ENCODE results near the gene KCND2. TPM values are rescaled to one million over a fixed set of nuclear protein-coding genes. Genes with fewer than 3 reads are reported as not detected.

KCND2 gene
- total RNA-seq, 1 donor from 2014 or later, result 0.61 TPM

DNA sequence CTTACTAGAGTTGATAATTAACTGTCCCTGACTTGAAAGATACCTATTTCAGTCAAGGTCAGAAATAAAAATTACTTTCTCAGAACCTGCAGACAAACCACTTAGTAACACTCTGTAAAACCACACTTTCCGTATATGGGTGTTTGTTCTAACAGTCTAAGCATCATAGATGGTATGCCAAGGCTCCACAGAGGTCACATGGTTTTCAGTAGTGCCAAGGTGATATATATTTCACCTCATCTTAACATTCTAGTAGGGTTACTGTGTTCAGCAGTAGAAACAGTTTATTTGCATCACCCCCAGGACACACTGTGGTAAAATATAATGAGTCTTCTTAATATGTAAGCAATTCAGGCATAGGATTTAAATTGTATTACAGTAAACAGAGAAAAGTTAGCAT is 61.5 kb downstream of the KCND2 start:
- Mint-ChIP-seq H3K9me3 (no peaks in the 10 kb centered on the region), H3K27ac (ENCODE audit: unreplicated experiment) (no peak overlapping the region), H3K4me3 (no peak overlapping the region), H3K36me3 (ENCODE audit: low read depth) (no peaks in the 10 kb centered on the region), H3K4me1 (no peaks in the 10 kb centered on the region), H3K27me3 (ENCODE audit: low read depth) (no peaks in the 10 kb centered on the region)
- TF ChIP-seq, protein P1, sequence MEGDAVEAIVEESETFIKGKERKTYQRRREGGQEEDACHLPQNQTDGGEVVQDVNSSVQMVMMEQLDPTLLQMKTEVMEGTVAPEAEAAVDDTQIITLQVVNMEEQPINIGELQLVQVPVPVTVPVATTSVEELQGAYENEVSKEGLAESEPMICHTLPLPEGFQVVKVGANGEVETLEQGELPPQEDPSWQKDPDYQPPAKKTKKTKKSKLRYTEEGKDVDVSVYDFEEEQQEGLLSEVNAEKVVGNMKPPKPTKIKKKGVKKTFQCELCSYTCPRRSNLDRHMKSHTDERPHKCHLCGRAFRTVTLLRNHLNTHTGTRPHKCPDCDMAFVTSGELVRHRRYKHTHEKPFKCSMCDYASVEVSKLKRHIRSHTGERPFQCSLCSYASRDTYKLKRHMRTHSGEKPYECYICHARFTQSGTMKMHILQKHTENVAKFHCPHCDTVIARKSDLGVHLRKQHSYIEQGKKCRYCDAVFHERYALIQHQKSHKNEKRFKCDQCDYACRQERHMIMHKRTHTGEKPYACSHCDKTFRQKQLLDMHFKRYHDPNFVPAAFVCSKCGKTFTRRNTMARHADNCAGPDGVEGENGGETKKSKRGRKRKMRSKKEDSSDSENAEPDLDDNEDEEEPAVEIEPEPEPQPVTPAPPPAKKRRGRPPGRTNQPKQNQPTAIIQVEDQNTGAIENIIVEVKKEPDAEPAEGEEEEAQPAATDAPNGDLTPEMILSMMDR (conservative IDR thresholded peaks at IDR 0.05), result no peak
- no peak for DNase-seq (ENCODE audit: low read depth, low spot score)

DNA sequence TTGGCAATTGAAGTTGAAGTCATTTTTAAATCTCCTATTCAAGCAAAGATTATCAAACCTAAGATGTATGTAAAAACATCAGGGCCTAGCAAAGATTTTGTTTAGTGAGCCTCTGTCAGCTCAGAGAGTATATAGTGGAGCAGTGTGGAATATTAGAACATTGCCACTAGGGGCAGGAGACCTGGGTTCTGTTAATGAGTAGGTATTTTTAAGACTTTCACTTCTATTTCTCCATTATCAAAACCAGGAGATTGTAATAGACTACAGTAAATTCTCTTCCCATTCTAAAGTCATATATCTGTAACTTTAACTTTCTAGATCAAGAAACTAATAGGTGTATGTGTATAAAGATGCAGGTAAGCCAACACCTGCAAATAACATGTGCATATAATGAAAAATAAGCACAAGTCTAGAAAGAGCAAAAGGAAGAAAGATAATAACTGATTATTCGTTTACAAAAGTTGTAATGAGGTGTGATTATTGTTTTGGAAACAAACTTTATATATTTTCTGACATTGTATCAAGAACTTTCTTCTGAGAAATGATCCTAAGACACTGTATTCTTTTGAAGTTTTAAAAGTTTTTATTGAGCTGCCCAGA is 64.4 kb downstream of the KCND2 start:
- TF ChIP-seq, protein P1 (conservative IDR thresholded peaks at IDR 0.05), result peak; percentile 74
- no peaks in the 10 kb centered on the region for H3K27me3 Mint-ChIP-seq (ENCODE audit: low read depth)
- H3K4me3 Mint-ChIP-seq, result no peak overlapping the region
- no peak overlapping the region for H3K27ac Mint-ChIP-seq (ENCODE audit: unreplicated experiment)
- H3K4me1 Mint-ChIP-seq, result no peaks in the 10 kb centered on the region
- H3K9me3 Mint-ChIP-seq, result no peaks in the 10 kb centered on the region
- H3K36me3 Mint-ChIP-seq (ENCODE audit: low read depth), result no peaks in the 10 kb centered on the region
- DNase-seq (ENCODE audit: low read depth, low spot score), result no peak

- Mint-ChIP-seq H3K36me3 (ENCODE audit: low read depth) (no peaks in the 10 kb centered on the region), H3K27ac (ENCODE audit: unreplicated experiment) (no peak overlapping the region), H3K27me3 (ENCODE audit: low read depth) (no peaks in the 10 kb centered on the region)
Observed at GRCh38 chr7:120344276-120344675, 71.3 kb downstream of the KCND2 start.

GRCh38 chr7:120353171-120353570 is 80.2 kb downstream of the KCND2 start:
- Mint-ChIP-seq H3K27me3 (ENCODE audit: low read depth) (no peaks in the 10 kb centered on the region), H3K4me1 (no peaks in the 10 kb centered on the region), H3K4me3 (no peak overlapping the region), H3K9me3 (no peaks in the 10 kb centered on the region), H3K27ac (ENCODE audit: unreplicated experiment) (no peak overlapping the region), H3K36me3 (ENCODE audit: low read depth) (no peaks in the 10 kb centered on the region)
- no peak for DNase-seq (ENCODE audit: low read depth, low spot score)
- TF ChIP-seq, protein P1 (conservative IDR thresholded peaks at IDR 0.05), result no peak

More at GRCh38 chr7:120344276-120344675, 71.3 kb downstream of the KCND2 start:
- Mint-ChIP-seq H3K9me3 (no peaks in the 10 kb centered on the region), H3K4me1 (no peaks in the 10 kb centered on the region), H3K4me3 (no peak overlapping the region)
- TF ChIP-seq, protein P1 (conservative IDR thresholded peaks at IDR 0.05), result no peak
- no peak for DNase-seq (ENCODE audit: low read depth, low spot score)

DNA sequence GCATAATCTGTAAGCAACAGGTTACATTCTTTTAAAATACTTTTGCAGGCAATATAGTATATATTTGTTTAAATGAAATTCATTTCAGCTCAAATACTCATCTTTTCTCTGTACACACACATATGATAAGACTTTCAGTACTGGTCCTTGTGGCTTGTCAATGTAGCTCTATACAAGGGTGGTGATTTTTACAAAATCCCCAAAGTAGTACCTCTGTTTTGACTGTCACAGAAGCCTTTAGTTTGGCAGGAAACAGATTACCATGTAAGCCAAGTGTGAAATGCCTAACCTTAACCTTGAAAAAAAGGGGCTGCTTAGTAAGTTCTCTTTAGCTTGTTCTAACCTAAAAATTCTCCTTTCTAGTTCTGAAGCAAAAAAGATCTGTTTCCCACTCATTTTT is 87.9 kb downstream of the KCND2 start:
- no peak for DNase-seq (ENCODE audit: low read depth, low spot score)
- H3K27me3 Mint-ChIP-seq (ENCODE audit: low read depth), result no peaks in the 10 kb centered on the region
- H3K4me3 Mint-ChIP-seq, result no peak overlapping the region
- TF ChIP-seq, protein P1 (conservative IDR thresholded peaks at IDR 0.05), result no peak
- H3K4me1 Mint-ChIP-seq, result no peaks in the 10 kb centered on the region
- H3K27ac Mint-ChIP-seq (ENCODE audit: unreplicated experiment), result no peak overlapping the region
- no peaks in the 10 kb centered on the region for H3K36me3 Mint-ChIP-seq (ENCODE audit: low read depth)
- H3K9me3 Mint-ChIP-seq, result no peaks in the 10 kb centered on the region

Data from neural crest cell (in vitro differentiated cells).